ENCODE data around the gene NAT10.

DNA sequence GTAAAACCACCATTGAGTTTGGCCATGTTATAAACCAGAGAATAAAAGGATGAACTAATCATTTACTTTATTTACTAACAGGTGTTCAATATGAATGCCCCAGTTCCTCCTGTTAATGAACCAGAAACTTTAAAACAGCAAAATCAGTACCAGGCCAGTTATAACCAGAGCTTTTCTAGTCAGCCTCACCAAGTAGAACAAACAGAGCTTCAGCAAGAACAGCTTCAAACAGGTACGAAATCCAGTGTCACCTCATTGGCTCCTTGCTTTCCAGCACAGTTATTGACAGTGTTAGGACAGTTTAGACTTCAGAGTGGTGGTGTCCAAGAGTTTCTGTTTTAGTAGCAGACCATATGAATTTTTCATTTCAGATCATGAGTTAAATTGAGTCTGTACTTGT, 13.6 kb upstream of the NAT10 start:
- TF ChIP-seq EZH2 (IDR thresholded peaks at IDR 0.05) (no peak), POLR2AphosphoS5 (IDR thresholded peaks at IDR 0.05; ENCODE audit: borderline replicate concordance, low read depth, low read length) (no peak)

All from SK-N-MC (cell line).